HCT116 (cell line): ENCODE results near the gene ZFP57. TPM values are rescaled to one million over a fixed set of nuclear protein-coding genes. Genes with fewer than 3 reads are reported as not detected.

Source experiments
- ATAC-seq: fragments of 200-7000 bp; cut with Tn5 transposase; 2 replicates; pipeline ENCODE4 v1.9.1; 2020; ENCODE audit warnings: mild to moderate bottlenecking, moderate library complexity
- BruUV-seq: library from RNA; stranded (reverse); fragments of 400-500 nt; replicated peaks from 2 replicates; lab custom pipeline; 2021; lab: Mats Ljungman, UMichigan
- CTCF ChIA-PET: fragments of 300-600 bp; sonication (Branson Sonifier 250); formaldehyde crosslinking; loops from one replicate; lab custom pipeline; 2021; ENCODE audit warnings: antibody characterized with exemption; lab: Charles Lee
- POLR2A ChIA-PET: fragments of 300-600, 350-600 bp; sonication (Branson Sonifier 250); formaldehyde crosslinking; loops from one replicate; lab custom pipeline; 2021; ENCODE audit warnings: antibody characterized with exemption; lab: Charles Lee
- RAD21 ChIA-PET, 2 experiments: fragments of 300-600 bp; sonication (Branson Sonifier 250); formaldehyde crosslinking; loops; one replicate each; lab custom pipeline; 2023; ENCODE audit warnings: low total read pairs in 2 of 2; ENCODE audit not compliant: uncharacterized antibody in 2 of 2, unreplicated experiment in 2 of 2, low non-redundant PET in 1 of 2; lab: Charles Lee
- DNase-seq: peaks from one replicate; pipeline ENCODE4 v3.0.0-alpha.2; 2010; ENCODE audit warnings: low read depth, low spot score
- H2AFZ ChIP-seq: fragments of 200-600 bp; shearing (Covaris generic), sonication (generic); 2 replicates; pipeline ENCODE4 v1.6.1; 2017; ENCODE audit warnings: low read depth, mixed run types, mixed read lengths, antibody characterized with exemption, low read length; ENCODE audit not compliant: poor library complexity, severe bottlenecking
- H3K27ac ChIP-seq: 2 replicates; pipeline ENCODE4 v1.5.1; 2012; ENCODE audit warnings: low read depth, low read length
- H3K27me3 ChIP-seq: fragments of 200-600 bp; sonication (generic); 2 replicates; pipeline ENCODE4 v1.6.1; 2016; ENCODE audit warnings: mixed run types, low read length, mixed read lengths; ENCODE audit not compliant: insufficient read depth
- H3K36me3 ChIP-seq, 2 experiments: fragments of 200-500 bp in 1 of 2; fragments of 200-600 bp in 1 of 2; sonication (Bioruptor generic) in 1 of 2; sonication (generic) in 1 of 2; 2 replicates each; pipeline versions ENCODE4 v1.5.1 to v1.6.1; 2014 to 2016; ENCODE audit warnings: low read length in 2 of 2, inconsistent platforms in 1 of 2, mixed read lengths in 1 of 2, mixed run types in 1 of 2; ENCODE audit not compliant: insufficient read depth in 2 of 2, control insufficient read depth in 1 of 2
- H3K4me1 ChIP-seq, 2 experiments: fragments of 200-600 bp in 1 of 2; sonication (generic) in 1 of 2; 2 replicates each; pipeline versions ENCODE4 v1.5.1 to v1.6.1; 2012 to 2017; ENCODE audit warnings: low read length in 2 of 2, inconsistent platforms in 1 of 2, mild to moderate bottlenecking in 1 of 2, mixed read lengths in 1 of 2, mixed run types in 1 of 2, moderate library complexity in 1 of 2; ENCODE audit not compliant: insufficient read depth in 2 of 2, control insufficient read depth in 1 of 2
- H3K4me2 ChIP-seq: fragments of 200-600 bp; sonication (generic); 2 replicates; pipeline ENCODE4 v1.6.1; 2017; ENCODE audit warnings: mixed run types, low read length, mixed read lengths
- H3K4me3 ChIP-seq, 2 experiments: fragments of 200-600 bp in 1 of 2; sonication (generic) in 1 of 2; replicated peaks in 1 of 2; 2 replicates each; pipeline ENCODE4 v1.5.1; 2011 to 2016; ENCODE audit warnings: low read length in 2 of 2, control low read depth in 1 of 2, low read depth in 1 of 2, mild to moderate bottlenecking in 1 of 2, mixed read lengths in 1 of 2, mixed run types in 1 of 2
- H3K79me2 ChIP-seq: fragments of 200-600 bp; sonication (generic); 2 replicates; pipeline ENCODE4 v1.6.1; 2017; ENCODE audit warnings: mild to moderate bottlenecking, mixed run types, low read length, moderate library complexity, mixed read lengths; ENCODE audit not compliant: insufficient read depth
- H3K9ac ChIP-seq: fragments of 200-600 bp; sonication (generic); 2 replicates; pipeline ENCODE4 v1.6.1; 2016; ENCODE audit warnings: low read length, mixed read lengths
- H3K9me2 ChIP-seq: fragments of 200-600 bp; sonication (generic), shearing (Covaris generic); 2 replicates; pipeline ENCODE4 v1.6.1; 2017; ENCODE audit warnings: mixed run types, mild to moderate bottlenecking, moderate library complexity; ENCODE audit not compliant: insufficient read depth
- H3K9me3 ChIP-seq, 2 experiments: fragments of 200-500 bp in 1 of 2; fragments of 200-600 bp in 1 of 2; sonication (Bioruptor generic) in 1 of 2; sonication (generic) in 1 of 2; 2 replicates each; pipeline ENCODE4 v1.6.1; 2014 to 2017; ENCODE audit warnings: low read length in 2 of 2, mixed read lengths in 2 of 2, inconsistent platforms in 1 of 2, low read depth in 1 of 2, mild to moderate bottlenecking in 1 of 2, mixed run types in 1 of 2, moderate library complexity in 1 of 2; ENCODE audit not compliant: control insufficient read depth in 1 of 2, insufficient read depth in 1 of 2
- H4K20me1 ChIP-seq: fragments of 200-600 bp; sonication (generic), shearing (Covaris generic); 2 replicates; pipeline ENCODE4 v1.6.1; 2017; ENCODE audit warnings: mixed run types, mild to moderate bottlenecking, moderate library complexity; ENCODE audit not compliant: insufficient read depth
- CTCF ChIP-seq, 3 experiments: fragments of 200-600 bp in 1 of 3; sonication (generic) in 1 of 3; IDR thresholded peaks in 2 of 3; conservative IDR thresholded peaks in 1 of 3; 2 replicates each; pipeline ENCODE4 v1.5.1; 2012 to 2017; ENCODE audit warnings: low read depth in 2 of 3, low read length in 2 of 3, antibody characterized with exemption in 1 of 3, borderline replicate concordance in 1 of 3, control low read depth in 1 of 3, mild to moderate bottlenecking in 1 of 3, mixed read lengths in 1 of 3, mixed run types in 1 of 3, moderate library complexity in 1 of 3; ENCODE audit not compliant: insufficient read depth in 1 of 3
- EGR1 ChIP-seq: IDR thresholded peaks from 2 replicates; pipeline ENCODE4 v1.6.1; 2012; ENCODE audit warnings: low read depth
- EZH2 ChIP-seq: fragments of 200-600 bp; sonication (generic); IDR thresholded peaks from 2 replicates; pipeline ENCODE4 v1.6.1; 2017; ENCODE audit warnings: antibody characterized with exemption, mixed run types
- JUND ChIP-seq: IDR thresholded peaks from 2 replicates; pipeline ENCODE4 v1.6.1; 2012
- POLR2A ChIP-seq: IDR thresholded peaks from 2 replicates; pipeline ENCODE4 v1.7.0; 2011; ENCODE audit warnings: borderline replicate concordance; ENCODE audit not compliant: insufficient read depth, insufficient read length; ENCODE audit errors: extremely low read depth
- SIN3A ChIP-seq: IDR thresholded peaks from 2 replicates; pipeline ENCODE4 v1.6.1; 2012; ENCODE audit warnings: low read depth
- ZBTB33 ChIP-seq: IDR thresholded peaks from 2 replicates; pipeline ENCODE4 v1.6.1; 2011; ENCODE audit warnings: mild to moderate bottlenecking, low read length, moderate library complexity; ENCODE audit not compliant: insufficient replicate concordance; ENCODE audit errors: extremely low read depth
- ZNF274 ChIP-seq: fragments of 200-500 bp; sonication (Bioruptor generic); IDR thresholded peaks from 2 replicates; pipeline ENCODE4 v1.6.1; 2014; ENCODE audit warnings: mild to moderate bottlenecking, low read depth, low read length, inconsistent platforms
- intact Hi-C: fragments of 100-400 bp; cut with micrococcal nuclease; formaldehyde crosslinking; loops from 2 replicates; pipeline ENCODE4 v1.10.0; 2022
- total RNA-seq: library from RNA; stranded (reverse); gene quantifications from one replicate; pipeline ENCODE4 v1.2.1, GENCODE V29; 2021; ENCODE audit not compliant: unreplicated experiment

The ZFP57 gene
- total RNA-seq, 1 experiment from 2014 or later = not detected

GRCh38 chr6:29630315-29630714, 50.6 kb downstream of the ZFP57 start (continued):
- TF ChIP-seq CTCF (IDR thresholded peaks at IDR 0.05 in 2 of 3, conservative IDR thresholded peaks at IDR 0.05 in 1 of 3; ENCODE audit: borderline replicate concordance in 1 of 3, insufficient read depth in 1 of 3, low read depth in 2 of 3, low read length in 2 of 3) = no peak
- no peak for TF ChIP-seq JUND
- no peak for TF ChIP-seq SIN3A
- TF ChIP-seq EGR1 = no peak
- TF ChIP-seq POLR2A = no peak
- no peak for TF ChIP-seq ZNF274
- no peak for TF ChIP-seq ZBTB33
- TF ChIP-seq EZH2 = no peak

GRCh38 chr6:29629571-29629970, 51.4 kb downstream of the ZFP57 start:
- intact Hi-C loops = no loop called here
- Histone ChIP-seq H3K4me2 (no peak overlapping the region), H3K4me1 (peaks cover 7 to 22% of the 10 kb centered on the region in 2 experiments), H3K9me3 (no peaks in the 10 kb centered on the region), H3K27me3 (no peaks in the 10 kb centered on the region), H3K27ac (no peak overlapping the region), H3K79me2 (no peaks in the 10 kb centered on the region), H2AFZ (no peak overlapping the region), H3K4me3 (no peak overlapping the region), H4K20me1 (no peaks in the 10 kb centered on the region), H3K9ac (no peak overlapping the region), H3K36me3 (0 out of 4 replicates have a peak, but pooled peaks cover 0 to 2% of the 10 kb centered on the region in 2 experiments), H3K9me2 (no peaks in the 10 kb centered on the region)
- CTCF ChIA-PET = interaction anchor here (1.2 kb wide), 1 partner anchor 24 kb away, joined by 3 read pairs; no protein-coding TSS in a partner anchor
- POLR2A ChIA-PET = no interaction called here
- ATAC-seq (no peak), DNase-seq (no peak)
- TF ChIP-seq CTCF (IDR thresholded peaks at IDR 0.05 in 2 of 3, conservative IDR thresholded peaks at IDR 0.05 in 1 of 3; ENCODE audit: borderline replicate concordance in 1 of 3, insufficient read depth in 1 of 3, low read depth in 2 of 3, low read length in 2 of 3) = no peak
- no peak for TF ChIP-seq EGR1
- TF ChIP-seq POLR2A = no peak
- BruUV-seq = no TSS peak
- RAD21 ChIA-PET = interaction anchor here in 1 of 2 experiments (0.6 kb wide), 1 partner anchor 28 kb away, joined by 4 read pairs; no protein-coding TSS in a partner anchor
